ENCODE measurements around the gene CDK3. TPM values are rescaled to one million over a fixed set of nuclear protein-coding genes. Genes with fewer than 3 reads are reported as not detected.
A peak's percentile ranks its signal among the peaks of the same experiment; 100 is the strongest.

Gene CDK3
- total and polyA plus RNA-seq, 9 of the 15 experiments (the other 6 are each of a cell fraction or from before 2014, with no cell fraction given): 0.55 to 8.2 (median 4.7) TPM

- TF ChIP-seq ZBTB26 (CRISPR knock-in tag; IDR thresholded peaks at IDR 0.05) (no peak), PRDM10 (IDR thresholded peaks at IDR 0.05; ENCODE audit: partially characterized antibody) (peak; percentile 84), MEIS2 (IDR thresholded peaks at IDR 0.05; ENCODE audit: partially characterized antibody) (no peak), GABPA (tag; conservative IDR thresholded peaks at IDR 0.05; ENCODE audit: low read depth) (peak; percentile 64), CXXC5 (CRISPR knock-in tag; IDR thresholded peaks at IDR 0.05) (peak; percentile 58; the same call in 1 of the 2 replicates), HNRNPK (IDR thresholded peaks at IDR 0.05; ENCODE audit: low read depth, low read length, poor library complexity, severe bottlenecking) (no peak), CBFA2T2 (conservative IDR thresholded peaks at IDR 0.05) (peak; percentile 96), YBX1 (IDR thresholded peaks at IDR 0.05) (no peak), LARP7 (IDR thresholded peaks at IDR 0.05) (0 out of 2 replicates have a peak, but pooled peaks have one; percentile 12), MCM2 (IDR thresholded peaks at IDR 0.05; ENCODE audit: low read depth) (no peak), MTA3 (IDR thresholded peaks at IDR 0.05; ENCODE audit: borderline replicate concordance) (peak; percentile 71; the same call in 1 of the 2 replicates), ZNF655 (CRISPR knock-in tag; IDR thresholded peaks at IDR 0.05) (no peak), RUNX1 (IDR thresholded peaks at IDR 0.05; ENCODE audit: low read depth) (0 out of 2 replicates have a peak, but pooled peaks have one; percentile 69), SMARCC2 (IDR thresholded peaks at IDR 0.05; ENCODE audit: low read depth) (peak; percentile 94), HLTF (IDR thresholded peaks at IDR 0.05) (peak; percentile 82; the same call in 1 of the 2 replicates), NR2C2 (CRISPR knock-in tag; IDR thresholded peaks at IDR 0.05) (no peak), NR2C2 (tag; IDR thresholded peaks at IDR 0.05) (peak; percentile 72), ZBED1 (IDR thresholded peaks at IDR 0.05) (0 out of 2 replicates have a peak, but pooled peaks have one; percentile 19), TRIM24 (IDR thresholded peaks at IDR 0.05) (peak; percentile 83 to 92), SMAD3 (CRISPR knock-in tag; conservative IDR thresholded peaks at IDR 0.05) (0 out of 2 replicates have a peak, but pooled peaks have one; percentile 28), FOXM1 (IDR thresholded peaks at IDR 0.05; ENCODE audit: low read depth) (peak; percentile 91), FOXM1 (CRISPR knock-in tag; IDR thresholded peaks at IDR 0.05; ENCODE audit: low read depth) (no peak), RAD51 (IDR thresholded peaks at IDR 0.05; ENCODE audit: borderline replicate concordance, low read depth) (no peak), FOSL1 (tag; conservative IDR thresholded peaks at IDR 0.05) (peak; percentile 87), TEAD1 (CRISPR knock-in tag; IDR thresholded peaks at IDR 0.05) (peak in 1 of 2 experiments; percentile 36; a peak in 1 of 4 replicates)
Measured at GRCh38 chr17:75970011-75970523, 30.6 kb upstream of the CDK3 start (continued).

Measured in K562 (cell line).